Erythroblast (primary cell): Measurements from ENCODE around the gene KCNAB2.

ENCODE experiments used
- DNase-seq, 2 experiments: peaks; one replicate each; lab custom pipeline; 2025; lab: John Stamatoyannopoulos, UW
- GATA1 ChIP-seq: IDR thresholded peaks from 2 replicates; pipeline ENCODE4 v1.6.1; 2011; ENCODE audit warnings: low read depth, mild to moderate bottlenecking, control low read depth, low read length, moderate library complexity
- POLR2A ChIP-seq: IDR thresholded peaks from 2 replicates; pipeline ENCODE4 v1.6.1; 2011; ENCODE audit warnings: mild to moderate bottlenecking, low read length

KCNAB2 gene

DNA sequence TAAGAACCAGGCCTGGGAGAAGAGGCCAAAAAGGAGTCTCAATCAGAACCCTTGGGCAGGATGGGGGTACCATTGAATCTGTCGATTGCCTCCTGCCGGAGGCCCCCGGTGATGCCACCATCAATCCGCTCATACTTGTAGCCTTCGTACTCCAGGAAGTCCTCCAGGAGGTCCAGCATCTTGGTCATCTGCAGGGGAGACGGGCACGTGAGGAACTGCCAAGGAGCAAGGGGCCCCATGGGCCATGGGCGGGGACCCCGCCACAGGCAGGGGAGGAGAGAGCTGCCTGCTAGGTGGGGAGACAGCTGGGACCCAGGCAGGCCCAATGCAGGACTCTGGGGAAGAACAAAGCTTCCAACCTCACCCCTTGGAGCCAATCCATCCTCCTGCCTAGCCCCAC is 85.9 kb downstream of the KCNAB2 start:
- no peak for TF ChIP-seq POLR2A
- no peak for TF ChIP-seq GATA1
- no peak for DNase-seq

DNA sequence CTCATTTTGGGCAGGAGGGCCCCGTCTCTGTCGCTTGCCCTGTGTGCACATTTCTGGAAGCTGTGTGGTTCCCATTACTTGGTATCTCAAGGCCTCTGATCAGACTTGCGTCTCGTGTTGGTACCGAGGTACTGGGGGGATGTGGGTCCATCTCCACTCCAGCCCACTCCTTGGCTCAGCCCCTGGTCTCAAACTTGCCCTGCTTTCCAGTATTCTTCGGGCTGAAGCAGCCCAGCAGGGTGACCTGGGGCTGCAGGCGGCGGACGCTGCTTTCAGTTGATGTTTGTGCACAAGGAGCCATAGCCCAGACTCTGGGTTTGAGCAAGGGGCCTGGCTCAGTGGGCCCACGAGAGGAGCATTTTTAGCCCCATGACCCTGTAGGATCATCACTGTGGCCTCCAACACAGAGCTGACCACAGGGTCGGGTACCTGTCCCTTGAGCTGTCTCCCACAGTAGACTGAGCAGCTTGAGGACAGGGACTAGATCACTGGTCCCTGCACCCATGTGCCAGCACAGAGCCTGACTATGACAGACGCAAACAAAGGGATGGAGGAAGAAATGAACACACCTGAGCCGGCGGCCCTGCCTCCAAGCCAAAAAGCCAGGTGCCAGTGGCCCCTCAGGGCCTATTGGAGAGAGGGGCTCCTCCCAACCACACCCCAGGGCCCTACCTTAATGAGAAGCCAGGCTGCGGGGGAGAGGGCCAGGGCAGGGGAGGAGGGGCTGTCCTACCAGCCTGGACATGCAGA is 87.6 kb downstream of the KCNAB2 start:
- DNase-seq: no peak
- no peak for TF ChIP-seq POLR2A
- TF ChIP-seq GATA1: no peak

- no peak for DNase-seq
- no peak for TF ChIP-seq GATA1
- no peak for TF ChIP-seq POLR2A
Observed at GRCh38 chr1:6134206-6134605, 88.5 kb downstream of the KCNAB2 start.

GRCh38 chr1:6134741-6135510 is 89.2 kb downstream of the KCNAB2 start:
- DNase-seq: no peak
- TF ChIP-seq POLR2A (no peak), GATA1 (no peak)

- no peak for TF ChIP-seq GATA1
- DNase-seq: no peak
Observed at GRCh38 chr1:6136516-6137220, 91.0 kb downstream of the KCNAB2 start.

GRCh38 chr1:6137758-6138157 is 92.1 kb downstream of the KCNAB2 start:
- TF ChIP-seq POLR2A (no peak), GATA1 (no peak)

GRCh38 chr1:6140413-6140812 is 94.7 kb downstream of the KCNAB2 start:
- no peak for DNase-seq
- TF ChIP-seq GATA1: no peak
- no peak for TF ChIP-seq POLR2A

More at GRCh38 chr1:6137758-6138157, 92.1 kb downstream of the KCNAB2 start:
- DNase-seq: no peak

- TF ChIP-seq POLR2A: no peak
- no peak for TF ChIP-seq GATA1
- peak in 1 of 2 experiments; percentile 12 for DNase-seq
Observed at GRCh38 chr1:6141592-6141991, 95.9 kb downstream of the KCNAB2 start.

- DNase-seq: no peak
- TF ChIP-seq GATA1 (no peak), POLR2A (no peak)
Observed at GRCh38 chr1:6142036-6142621, 96.4 kb downstream of the KCNAB2 start.

DNA sequence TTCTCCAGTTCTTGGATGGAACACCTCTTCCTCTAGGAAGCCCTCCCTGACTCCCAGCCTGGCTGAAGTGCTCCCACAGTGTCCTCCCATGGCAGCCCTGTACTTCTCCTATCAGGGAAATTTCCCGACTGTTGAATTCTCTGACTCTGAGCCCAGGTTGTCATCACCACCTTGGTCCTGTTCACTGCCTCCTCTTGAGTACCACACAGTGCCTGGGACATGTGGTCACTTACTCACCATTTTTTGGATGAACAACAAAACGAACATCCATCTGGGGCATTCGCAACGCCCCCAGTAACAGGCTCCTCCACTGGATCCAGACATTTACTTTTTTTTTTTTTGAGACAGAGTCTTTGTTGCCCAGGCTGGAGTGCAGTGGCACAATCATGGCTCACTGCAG is 97.0 kb downstream of the KCNAB2 start:
- TF ChIP-seq GATA1: no peak
- TF ChIP-seq POLR2A: no peak
- DNase-seq: no peak

GRCh38 chr1:6143395-6143794 is 97.7 kb downstream of the KCNAB2 start:
- TF ChIP-seq GATA1: no peak
- TF ChIP-seq POLR2A: no peak
- DNase-seq: no peak

DNA sequence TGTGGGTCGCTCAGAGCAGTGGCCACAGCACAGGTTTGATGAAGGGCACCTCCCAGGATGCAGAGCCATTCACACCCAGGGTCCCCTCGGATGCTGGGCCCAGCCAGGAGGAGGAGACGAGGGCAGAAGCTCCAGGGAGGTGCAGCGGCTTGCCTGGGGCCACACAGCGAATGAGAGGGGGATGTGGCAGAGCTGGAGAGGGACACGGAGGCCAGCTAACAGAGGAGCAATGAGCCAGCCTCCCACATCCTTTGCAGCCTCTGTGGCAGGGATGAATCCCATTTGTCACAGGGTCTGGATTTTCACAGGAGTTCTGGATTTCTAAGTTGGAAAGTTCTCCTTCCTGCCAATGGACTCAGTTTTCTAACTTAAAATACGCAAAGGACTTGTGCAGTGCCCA is 98.5 kb downstream of the KCNAB2 start:
- TF ChIP-seq GATA1: no peak
- no peak for TF ChIP-seq POLR2A
- no peak for DNase-seq

DNA sequence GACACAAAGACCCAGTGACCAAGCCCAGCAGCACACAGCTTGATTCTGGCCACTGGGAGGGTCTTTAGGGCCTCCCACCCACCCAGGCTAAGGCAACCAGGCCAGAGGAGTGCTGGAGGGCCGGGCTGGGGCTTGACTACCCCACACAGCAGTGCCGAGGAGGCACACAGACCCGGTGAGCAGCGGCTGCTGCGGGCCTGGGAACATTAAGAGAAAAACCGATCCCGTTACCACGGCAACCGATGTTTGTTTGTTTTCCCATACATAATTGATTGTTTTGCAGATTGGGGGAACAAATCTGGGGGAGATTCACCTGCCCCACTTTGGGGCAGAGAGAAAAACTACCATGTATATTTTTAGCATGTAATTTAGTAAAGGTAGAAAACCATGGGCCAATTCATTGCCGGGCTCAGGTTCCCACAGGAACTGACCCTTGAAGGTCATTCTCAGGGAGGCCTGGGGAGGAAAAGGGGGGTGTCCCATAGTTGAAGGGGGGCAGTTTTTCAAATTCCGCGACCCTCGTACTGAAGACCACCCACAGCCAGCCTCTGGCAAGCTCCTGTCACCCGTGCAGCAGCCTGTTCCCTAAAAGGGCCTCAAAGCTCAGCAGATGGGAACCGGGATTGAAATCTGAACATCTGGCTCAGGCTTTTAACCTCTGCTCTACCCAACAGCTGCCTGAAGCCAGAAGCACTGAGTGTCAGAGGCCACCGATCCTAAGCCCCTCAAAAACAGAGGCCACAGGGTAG is 99.1 kb downstream of the KCNAB2 start:
- DNase-seq: no peak
- TF ChIP-seq POLR2A (no peak), GATA1 (no peak)

DNA sequence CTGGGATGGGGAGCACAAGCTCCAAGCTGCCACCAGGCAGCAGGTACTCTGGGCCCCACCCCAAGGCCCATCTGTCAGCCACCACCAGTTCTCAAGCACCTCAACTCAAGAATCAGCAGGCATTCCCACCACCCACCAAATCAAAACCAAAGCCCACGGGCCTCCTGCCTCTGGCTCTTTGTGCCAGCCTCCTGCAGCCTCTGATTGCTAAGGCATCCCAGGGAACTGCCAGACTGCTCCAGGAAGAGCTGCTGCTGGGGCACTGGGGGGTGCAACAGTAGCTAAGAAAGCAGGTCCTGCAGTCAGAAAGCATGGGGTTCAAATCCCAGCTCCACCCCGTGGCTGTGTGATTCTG is 99.7 kb downstream of the KCNAB2 start:
- no peak for DNase-seq
- no peak for TF ChIP-seq GATA1
- no peak for TF ChIP-seq POLR2A
